HG03280 (cell line): ENCODE data around the gene MAGEA11.
"Not testable (repeated sequence)": the region's sequence is repeated elsewhere in the genome, so short reads cannot be mapped to it uniquely, and the experiment has no call there.

Experiments
- ATAC-seq: cut with Tn5 transposase; IDR thresholded peaks from one replicate; pipeline ENCODE4 v1.9.1; 2021; ENCODE audit warnings: mild to moderate bottlenecking, moderate library complexity; ENCODE audit not compliant: unreplicated experiment

MAGEA11 gene, protein sequence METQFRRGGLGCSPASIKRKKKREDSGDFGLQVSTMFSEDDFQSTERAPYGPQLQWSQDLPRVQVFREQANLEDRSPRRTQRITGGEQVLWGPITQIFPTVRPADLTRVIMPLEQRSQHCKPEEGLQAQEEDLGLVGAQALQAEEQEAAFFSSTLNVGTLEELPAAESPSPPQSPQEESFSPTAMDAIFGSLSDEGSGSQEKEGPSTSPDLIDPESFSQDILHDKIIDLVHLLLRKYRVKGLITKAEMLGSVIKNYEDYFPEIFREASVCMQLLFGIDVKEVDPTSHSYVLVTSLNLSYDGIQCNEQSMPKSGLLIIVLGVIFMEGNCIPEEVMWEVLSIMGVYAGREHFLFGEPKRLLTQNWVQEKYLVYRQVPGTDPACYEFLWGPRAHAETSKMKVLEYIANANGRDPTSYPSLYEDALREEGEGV

DNA sequence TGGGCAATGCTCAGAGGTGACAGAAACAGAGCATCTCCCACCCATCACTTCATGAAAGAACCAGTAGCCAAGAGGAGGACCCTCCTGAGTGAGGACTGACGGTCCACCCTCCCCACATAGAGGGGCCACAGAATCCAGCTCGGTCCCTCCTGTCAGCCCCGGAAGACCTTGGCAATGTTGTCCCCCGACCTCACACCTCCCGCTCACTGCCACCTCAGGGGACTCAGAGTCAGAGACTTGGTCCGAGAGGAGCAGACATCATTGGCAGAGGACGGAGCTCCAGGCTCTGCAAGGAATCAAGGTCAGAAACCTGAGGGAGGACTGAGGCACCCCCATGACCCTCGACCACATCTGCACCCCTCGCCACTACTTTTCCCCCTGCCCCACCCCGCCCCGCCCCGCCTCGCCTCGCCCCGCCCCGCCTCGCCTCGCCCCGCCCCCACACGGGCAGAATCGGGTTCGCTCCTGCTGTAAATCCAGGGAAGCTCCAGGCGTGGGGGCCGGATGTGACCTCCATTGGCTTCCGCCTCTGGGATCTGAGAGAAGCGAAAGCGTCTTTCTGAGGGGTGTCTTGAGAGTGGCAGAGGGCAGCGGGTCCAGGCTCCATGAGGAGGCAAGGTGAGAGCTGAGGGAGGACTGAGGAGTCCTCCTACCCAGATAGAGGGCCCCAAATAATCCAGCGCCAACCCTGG, at the start of gene MAGEA11:
Gene MAGEA11 (plus strand): TSS at position 516 of the 692 bp plus-strand sequence. CDS start 1,100 bp downstream, outside the sequence.
- no peak for ATAC-seq

DNA sequence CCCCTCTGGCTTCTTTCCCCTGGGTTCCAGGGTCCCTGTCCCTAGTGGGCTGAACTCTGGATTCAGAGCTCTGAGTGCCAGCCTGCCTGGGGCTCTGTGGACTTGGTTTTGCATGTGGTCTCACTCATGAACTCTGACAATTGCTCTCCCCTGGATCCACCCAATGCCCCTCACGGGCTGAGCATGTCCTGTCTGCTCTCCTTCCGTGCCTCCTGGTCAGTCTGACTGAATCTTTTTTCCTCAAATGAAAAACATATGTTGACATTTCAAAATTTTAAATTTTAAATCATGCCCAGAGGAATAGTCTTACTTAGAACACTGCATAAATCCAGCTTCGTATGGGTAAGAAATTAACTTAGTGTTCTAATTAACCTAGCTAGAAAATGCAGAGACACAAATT, 36.8 kb upstream of the MAGEA11 start:
- not testable (repeated sequence) for ATAC-seq

DNA sequence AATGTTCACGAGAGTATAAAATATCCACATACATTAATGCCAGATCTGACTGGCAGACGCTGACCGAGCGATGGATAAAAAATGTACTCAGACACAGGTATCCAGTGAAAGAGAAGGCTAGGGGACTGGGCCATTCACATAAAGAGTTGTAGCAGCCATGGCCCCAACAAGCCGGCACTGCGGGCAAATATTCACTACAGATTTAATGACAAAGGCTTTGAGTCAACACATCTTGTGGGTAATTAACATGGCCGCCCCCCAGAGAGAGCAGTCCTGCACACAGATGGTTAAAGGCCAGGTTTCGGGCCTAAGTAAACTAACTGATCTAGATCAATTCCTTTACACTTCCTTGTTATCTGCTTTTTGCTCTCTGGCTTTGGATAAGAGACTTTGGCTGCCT, 36.3 kb upstream of the MAGEA11 start:
- not testable (repeated sequence) for ATAC-seq

DNA sequence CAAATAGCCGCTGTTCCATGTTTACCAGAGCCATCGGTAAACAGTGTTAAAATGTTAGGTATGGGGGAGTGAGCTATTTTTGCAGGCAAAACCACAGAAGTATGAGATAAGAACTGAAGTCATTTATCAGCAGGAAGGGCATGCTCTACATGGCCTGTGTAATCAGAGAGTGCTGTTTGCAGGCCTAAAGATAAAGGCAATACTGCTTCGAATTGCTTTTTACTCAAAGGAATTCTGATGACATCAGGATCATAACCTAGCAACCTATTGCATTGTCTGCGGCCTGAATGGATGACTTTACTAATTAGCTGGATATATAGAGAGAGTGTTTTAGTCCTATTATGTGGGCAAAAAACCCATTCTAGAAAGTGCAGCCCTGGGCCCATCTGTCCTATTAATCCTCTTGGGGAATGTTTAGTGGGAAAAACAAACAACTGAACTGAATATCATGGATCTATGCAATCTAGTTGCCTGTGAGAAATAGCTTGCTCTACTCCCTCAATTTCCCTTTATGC, 32.6 kb upstream of the MAGEA11 start:
- ATAC-seq = not testable (repeated sequence)

DNA sequence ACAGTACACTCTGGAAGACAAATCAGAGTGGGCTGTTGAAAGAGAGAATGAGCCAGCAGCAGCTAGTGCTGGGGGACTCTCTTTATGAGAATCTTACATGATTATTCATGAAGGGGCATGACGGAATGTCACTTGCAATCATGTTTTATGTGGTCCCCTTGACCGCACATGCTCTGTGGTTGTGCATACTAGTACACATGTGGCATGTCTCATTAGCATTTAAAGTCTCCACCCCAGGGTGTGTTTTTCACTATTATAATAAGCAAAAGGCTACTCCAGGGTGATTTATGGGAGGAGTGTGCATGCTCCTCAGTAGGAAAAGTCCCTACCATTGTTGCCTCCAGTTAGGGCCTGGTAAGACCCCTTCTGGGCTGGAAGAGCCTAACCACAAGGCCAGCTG, 30.7 kb upstream of the MAGEA11 start:
- ATAC-seq = no peak

DNA sequence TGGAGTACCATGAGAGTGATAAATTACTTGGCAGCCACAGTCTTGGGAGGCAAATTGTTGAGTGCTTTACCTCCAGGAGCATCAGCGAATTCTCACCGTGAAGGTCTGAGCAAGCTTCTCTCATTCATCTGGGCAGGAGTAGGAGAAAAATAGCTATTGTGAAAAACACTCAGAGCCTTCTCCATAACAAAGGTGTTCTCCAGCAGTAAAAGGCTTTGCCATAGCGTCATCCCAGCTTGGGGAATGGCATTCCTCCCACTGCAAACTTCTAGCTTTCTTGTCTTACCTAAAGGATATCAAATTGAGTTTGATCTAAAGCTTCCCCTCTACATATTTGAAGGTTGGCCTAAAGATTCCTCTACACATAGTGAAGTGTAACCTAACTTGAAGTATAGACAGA, 29.8 kb upstream of the MAGEA11 start:
- ATAC-seq = no peak

DNA sequence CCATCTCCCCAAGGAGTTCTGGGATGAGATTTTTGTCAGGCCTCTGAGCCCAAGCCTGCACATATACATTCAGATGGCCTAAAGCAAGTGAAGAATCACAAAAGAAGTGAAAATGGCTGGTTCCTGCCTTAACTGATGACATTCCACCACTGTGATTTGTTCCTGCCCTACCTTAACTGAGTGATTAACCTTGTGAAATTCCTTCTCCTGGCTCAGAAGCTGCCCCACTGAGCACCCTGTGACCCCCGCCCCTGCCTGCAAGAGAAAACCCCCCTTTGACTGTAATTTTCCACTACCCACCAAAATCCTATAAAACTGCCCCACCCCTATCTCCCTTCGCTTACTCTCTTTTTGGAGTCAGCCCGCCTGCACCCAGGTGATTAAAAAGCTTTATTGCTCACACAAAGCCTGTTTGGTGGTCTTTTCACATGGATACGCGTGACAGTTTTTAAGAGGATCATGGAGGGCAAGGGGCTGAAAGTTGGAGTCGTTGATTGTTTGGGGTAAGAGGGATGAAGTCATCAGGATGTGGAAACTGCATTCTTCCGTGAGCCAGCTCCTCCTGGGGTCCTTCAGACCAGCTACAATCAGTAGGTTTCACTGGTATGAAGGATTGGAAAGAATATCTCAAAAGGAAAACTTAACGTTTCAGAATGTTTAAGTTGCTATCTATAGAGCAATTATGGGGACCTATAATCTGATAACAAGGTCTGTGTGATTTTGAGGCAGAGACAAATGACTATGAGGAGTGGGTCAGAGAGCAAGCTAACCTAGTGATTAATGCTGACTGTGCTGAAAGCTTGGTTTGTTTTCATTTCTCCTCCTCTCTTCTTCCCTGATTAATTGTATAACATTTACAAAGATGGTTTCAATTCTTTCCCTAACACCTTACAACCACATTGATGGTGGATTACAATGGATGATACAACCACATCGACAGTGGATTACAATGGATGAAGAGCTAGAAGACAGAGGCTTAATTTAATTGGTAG, 28.6 kb upstream of the MAGEA11 start:
- no peak for ATAC-seq

DNA sequence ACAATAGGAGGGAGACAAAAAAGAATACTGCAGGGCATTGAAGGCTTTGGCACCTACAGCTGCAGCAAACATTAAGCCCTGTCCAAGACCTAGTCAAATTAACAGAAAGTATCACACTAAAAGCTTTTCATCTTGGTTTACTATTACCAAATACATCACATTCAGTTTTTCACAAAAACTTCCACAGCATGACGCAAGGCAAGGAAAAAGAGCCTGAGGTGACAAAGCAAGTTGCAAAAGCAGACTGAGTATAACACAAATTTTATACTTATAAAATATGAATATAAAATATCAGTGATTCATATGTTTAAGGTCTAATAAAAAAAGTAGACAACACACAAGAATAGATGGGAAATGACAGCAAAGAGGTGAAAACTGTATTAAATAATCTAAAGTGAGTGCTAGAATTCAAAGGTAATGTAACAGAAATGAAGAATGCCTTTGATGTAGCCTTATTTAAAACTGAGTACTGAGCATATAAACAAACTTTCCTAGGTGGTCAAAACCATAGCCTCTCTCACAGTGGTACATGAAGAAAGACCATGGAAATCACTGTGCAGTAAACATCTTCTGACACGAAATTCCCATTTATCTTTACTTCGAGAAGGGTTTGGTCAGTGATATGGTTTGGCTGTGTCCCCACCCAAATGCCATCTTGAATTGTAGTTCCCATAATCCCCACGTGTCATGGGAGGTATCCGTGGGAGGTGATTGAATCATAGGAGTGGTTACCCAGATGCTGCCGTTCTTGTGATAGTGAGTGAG, 27.7 kb upstream of the MAGEA11 start:
- ATAC-seq = no peak

DNA sequence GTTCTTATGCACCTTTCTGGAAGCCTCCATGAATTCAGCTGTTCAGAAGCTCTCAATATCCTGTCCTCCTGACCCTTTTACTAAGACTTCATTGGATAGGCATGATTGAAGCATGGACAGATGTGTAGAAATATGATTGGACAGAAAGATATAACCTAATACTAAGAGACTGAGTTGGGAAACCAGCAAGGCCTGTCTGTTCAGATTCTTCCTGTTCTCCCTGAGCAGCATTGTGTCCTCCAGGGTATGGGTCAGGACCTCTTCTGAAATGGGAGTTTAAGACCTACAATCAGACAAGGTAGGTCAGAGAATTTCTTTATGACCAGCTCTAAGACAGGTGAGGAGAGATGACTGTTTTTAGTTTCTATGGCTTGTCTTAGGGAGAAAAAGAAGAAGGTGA, 23.9 kb upstream of the MAGEA11 start:
- no peak for ATAC-seq

DNA sequence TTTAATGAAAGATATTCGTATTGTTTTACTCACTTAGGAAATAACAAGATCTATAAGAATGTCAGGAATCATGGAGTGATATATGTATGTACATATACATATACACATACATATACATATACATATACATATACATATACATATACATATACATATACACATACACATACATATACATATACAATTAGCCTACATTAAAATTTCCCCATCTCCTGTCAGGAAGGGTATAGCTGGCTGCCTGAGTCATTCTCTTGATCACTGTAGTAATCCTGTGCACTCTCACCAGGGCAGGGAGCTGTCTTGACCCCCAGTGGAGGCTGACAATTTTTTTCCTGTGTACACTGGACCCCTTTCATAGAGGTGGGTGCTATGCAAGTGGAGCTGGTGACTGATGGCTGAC, 23.3 kb upstream of the MAGEA11 start:
- ATAC-seq = no peak

DNA sequence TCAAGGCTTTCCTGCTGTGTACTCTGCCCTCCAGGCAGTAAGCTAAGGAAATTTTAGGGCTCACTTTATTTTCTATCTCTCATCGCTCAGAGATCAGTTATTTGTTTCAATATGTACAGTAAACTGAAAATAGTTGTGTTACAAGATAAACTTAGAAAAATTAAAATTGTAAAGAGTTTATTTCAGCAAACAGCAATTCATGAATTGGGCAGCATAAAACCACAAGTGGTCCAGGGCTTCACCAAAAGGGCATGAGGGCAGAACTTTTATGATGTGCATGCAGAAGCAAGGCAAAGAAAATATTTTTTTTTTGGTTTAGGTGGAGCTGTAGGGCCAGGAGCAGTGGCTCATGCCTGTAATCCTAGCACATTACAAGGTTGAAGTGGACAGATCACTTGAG, 20.1 kb upstream of the MAGEA11 start:
- no peak for ATAC-seq

DNA sequence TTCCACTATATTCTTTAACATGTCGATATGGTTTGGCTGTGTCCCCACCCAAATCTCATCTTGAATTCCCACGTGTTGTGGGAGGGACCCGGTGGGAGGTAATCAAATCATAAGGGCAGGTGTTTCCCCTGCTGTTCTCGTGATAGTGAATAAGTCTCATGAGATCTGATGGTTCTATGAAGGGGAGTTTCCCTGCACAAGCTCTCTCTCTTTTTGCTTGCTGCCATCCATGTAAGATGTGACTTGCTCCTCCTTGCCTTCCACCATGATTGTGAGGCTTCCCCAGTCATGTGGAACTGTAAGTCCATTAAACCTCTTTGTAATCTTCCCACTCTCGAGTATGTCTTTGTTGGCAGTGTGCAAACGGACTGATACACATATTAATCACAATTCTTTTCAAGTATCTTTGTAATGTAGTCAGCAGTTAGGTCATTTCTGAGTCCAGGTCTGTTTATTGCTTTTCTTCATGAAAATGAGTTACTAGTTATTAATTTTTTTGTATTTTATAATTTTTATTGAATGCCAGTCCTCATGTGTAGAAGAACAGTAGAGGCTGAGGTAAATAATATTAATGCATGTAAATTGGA, 19.1 kb upstream of the MAGEA11 start:
- not testable (repeated sequence) for ATAC-seq

DNA sequence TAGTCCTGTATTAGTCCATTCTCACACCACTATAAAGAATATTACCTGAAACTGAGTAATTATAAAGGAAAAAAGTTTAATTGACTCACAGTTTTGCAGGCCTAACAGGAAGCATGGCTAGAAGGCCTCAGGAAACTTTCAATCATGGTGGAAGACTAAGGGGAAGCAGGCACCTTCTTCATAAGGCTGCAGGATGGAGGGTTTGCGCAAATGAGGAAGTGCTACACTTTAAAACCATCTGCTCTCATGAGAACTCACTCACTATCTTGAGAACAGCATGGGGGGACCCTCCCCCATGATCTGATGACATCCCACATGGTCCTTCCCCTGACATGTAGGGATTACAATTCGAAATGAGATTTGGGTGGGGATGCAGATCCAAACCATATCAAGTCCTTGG, 12.1 kb upstream of the MAGEA11 start:
- ATAC-seq = no peak

DNA sequence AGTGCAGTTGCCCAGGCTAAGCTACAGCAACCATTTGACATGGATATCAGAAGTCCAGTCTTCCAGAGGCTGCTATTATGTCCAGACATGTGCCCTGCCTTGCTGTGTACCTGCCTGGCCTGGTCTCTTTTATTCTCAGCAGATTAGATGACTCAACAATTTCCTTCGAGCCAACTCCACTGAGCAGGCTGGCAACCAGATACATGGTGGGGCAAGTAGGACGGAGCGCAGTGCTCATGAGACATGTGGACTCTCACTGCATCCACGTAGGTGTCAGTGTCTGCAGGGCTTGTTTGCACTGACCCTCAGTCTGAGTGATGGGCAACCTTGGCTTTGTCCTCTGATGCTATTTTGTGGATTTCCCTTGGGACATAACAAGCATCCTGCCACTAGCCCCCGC, 7.2 kb upstream of the MAGEA11 start:
- ATAC-seq = no peak

DNA sequence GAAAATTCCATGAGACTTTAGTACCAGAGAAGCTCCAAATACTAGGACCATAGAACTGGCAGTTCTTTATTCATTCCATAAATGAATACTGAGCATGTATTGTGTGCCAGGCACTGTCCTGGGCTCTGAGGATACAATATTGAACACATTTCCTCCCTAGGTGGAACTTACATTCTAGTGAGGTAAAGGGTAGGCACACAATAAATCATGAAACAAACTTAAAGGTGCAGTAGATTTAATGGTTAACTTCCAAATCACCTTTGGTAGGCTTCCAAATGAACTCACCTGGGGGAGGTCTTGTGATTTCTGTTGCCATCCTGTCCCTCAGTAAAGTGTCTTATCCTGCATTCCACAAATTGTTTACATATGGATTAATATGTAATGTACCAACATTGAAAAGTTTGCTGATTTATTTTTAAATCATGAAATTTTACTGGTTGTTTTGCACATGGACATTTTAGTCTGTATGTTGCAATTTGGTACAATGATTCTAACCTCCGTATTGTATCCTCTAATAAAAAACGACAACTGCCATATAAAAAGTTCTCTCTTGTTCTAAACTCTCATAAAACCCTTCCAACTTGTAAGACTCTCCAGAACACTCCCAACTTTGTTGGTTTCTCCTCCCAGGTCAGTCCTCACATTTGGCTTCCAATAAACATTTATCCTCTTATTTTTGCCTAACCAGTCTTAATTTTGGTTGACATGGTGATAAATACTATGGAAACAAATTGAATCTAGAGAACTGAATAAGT, 4.5 kb upstream of the MAGEA11 start:
- ATAC-seq = no peak

DNA sequence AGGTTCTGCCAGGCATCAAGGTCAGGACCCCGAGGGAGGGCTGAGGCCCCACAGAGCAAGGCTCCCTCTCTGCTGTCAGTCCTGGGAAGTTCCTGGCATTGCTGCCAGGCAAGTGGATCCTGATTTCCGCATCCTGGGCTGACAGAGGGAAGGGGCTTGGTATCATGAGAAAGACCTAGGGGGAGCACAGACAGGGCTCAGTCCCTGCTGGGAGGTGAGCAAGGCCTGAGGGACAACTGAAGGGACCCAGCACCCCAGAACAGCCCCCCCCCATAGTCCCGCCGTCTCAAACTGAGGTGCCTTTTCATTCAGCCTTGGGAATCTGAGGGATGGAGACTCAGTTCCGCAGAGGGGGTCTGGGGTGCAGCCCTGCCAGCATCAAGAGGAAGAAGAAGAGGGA, 971 bp downstream of the MAGEA11 start:
- ATAC-seq = no peak

DNA sequence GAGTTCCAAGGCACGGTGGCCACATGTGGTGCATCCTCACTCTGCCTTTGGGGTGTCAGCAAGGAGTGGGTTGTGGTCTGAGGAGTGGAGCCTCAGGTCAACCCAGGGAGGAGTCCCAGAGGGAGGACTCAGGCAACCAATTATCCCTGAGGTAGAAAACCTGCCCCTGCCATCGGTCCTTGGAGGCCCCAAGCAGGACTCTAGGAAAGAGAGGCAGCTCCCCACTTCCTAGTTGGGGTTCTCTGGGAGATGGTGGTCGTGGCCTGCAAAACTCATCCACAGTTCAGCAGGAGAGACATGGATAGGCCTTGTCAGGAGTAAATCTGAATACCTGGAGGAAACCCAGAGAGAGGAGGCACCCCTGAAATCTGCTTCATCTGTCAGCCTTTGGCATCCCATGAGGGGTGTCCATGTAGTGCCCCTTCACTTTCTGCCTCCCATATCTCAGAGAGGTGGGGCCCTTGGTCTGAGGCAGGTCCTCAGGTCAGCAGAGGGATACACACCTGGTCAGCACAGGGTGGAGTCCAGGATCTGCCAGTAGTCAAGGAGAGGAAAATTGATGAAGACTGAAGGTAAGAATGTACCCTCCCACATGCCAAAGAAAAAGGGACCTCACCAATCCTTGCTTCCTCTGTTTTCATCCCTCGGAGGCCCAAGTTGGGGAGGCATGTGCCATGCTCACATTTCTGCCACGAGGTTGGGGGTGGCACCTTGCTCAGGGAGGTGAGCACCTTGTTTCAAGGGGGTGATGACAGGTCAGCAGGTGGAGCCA, 1.6 kb downstream of the MAGEA11 start:
- ATAC-seq = no peak

DNA sequence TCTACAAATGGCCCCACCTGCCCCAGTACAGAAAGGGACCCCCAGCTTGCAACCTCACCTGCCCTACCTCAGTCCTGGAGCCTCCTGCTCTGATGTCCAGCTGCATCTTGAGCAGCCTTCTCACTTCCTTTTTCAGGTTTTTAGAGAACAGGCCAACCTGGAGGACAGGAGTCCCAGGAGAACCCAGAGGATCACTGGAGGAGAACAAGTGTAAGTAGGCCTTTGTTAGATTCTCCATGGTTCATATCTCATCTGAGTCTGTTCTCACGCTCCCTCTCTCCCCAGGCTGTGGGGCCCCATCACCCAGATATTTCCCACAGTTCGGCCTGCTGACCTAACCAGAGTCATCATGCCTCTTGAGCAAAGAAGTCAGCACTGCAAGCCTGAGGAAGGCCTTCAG, 3.6 kb downstream of the MAGEA11 start:
- no peak for ATAC-seq
